B cell (primary cell): Measurements from ENCODE around the gene ABR. TPM values are rescaled to one million over a fixed set of nuclear protein-coding genes. Genes with fewer than 3 reads are reported as not detected.
A peak's percentile ranks its signal among the peaks of the same experiment; 100 is the strongest.

Source experiments
- ATAC-seq: fragments of 200-7000 bp; cut with Tn5 transposase; one replicate; pipeline ENCODE4 v1.10.0; 2021; ENCODE audit warnings: low read depth, mild to moderate bottlenecking, moderate number of reproducible peaks, moderate library complexity
- CTCF ChIA-PET: fragments of 350-600 bp; sonication (Branson Sonifier 250); formaldehyde crosslinking; loops from one replicate; lab custom pipeline; 2021; ENCODE audit warnings: antibody characterized with exemption, inconsistent platforms; lab: Charles Lee
- POLR2A ChIA-PET: fragments of 350-600 bp; sonication (Branson Sonifier 250); formaldehyde crosslinking; loops from one replicate; lab custom pipeline; 2021; ENCODE audit warnings: antibody characterized with exemption; lab: Charles Lee
- DNase-seq: peaks from one replicate; pipeline ENCODE4 v3.0.0; 2013
- H2AFZ ChIP-seq: 2 replicates; pipeline ENCODE4 v1.6.1; 2012; ENCODE audit warnings: mild to moderate bottlenecking, low read depth, low read length; ENCODE audit not compliant: insufficient read depth, poor library complexity, severe bottlenecking
- H3K27ac ChIP-seq, 2 donors: 1 replicate in 1 of 2; 2 replicates in 1 of 2; pipeline ENCODE4 v1.5.1; 2012 to 2013; ENCODE audit warnings: low read length in 2 of 2, mild to moderate bottlenecking in 2 of 2, moderate library complexity in 1 of 2
- H3K27me3 ChIP-seq, 4 experiments: fragments of 200-600 bp in 1 of 4; sonication (generic) in 1 of 4; replicated peaks in 1 of 4; 1 replicate in 2 of 4; 2 replicates in 2 of 4; pipeline versions ENCODE4 v1.6.1 to v1.7.0; 2013 to 2016; ENCODE audit warnings: low read length in 3 of 4, mild to moderate bottlenecking in 2 of 4, mixed read lengths in 1 of 4, moderate library complexity in 1 of 4; ENCODE audit not compliant: insufficient read depth in 4 of 4, control insufficient read depth in 3 of 4; ENCODE audit errors: control extremely low read depth in 1 of 4
- H3K36me3 ChIP-seq, 2 experiments: replicated peaks in 1 of 2; 1 replicate in 1 of 2; 2 replicates in 1 of 2; pipeline versions ENCODE4 v1.6.1 to v1.7.1; 2013; ENCODE audit warnings: low read length in 1 of 2; ENCODE audit not compliant: insufficient read depth in 2 of 2, control insufficient read depth in 1 of 2; ENCODE audit errors: control extremely low read depth in 1 of 2, extremely low read depth in 1 of 2
- H3K4me1 ChIP-seq, 2 donors: fragments of 200-600 bp in 1 of 2; sonication (generic) in 1 of 2; 1 replicate in 1 of 2; 2 replicates in 1 of 2; pipeline versions ENCODE4 v1.5.1 to v1.6.1; 2013 to 2017; ENCODE audit warnings: low read length in 2 of 2; ENCODE audit not compliant: control insufficient read depth in 2 of 2, insufficient read depth in 2 of 2
- H3K4me2 ChIP-seq: replicated peaks from 2 replicates; pipeline ENCODE3; 2012; ENCODE audit warnings: mild to moderate bottlenecking, low read depth, low read length; ENCODE audit not compliant: poor library complexity, severe bottlenecking
- H3K4me3 ChIP-seq, 5 experiments: fragments of 200-600 bp in 1 of 5; sonication (generic) in 1 of 5; 1 replicate in 3 of 5; 2 replicates in 2 of 5; pipeline versions ENCODE4 v1.5.1 to v1.7.0; 2011 to 2016; ENCODE audit warnings: low read length in 4 of 5, mild to moderate bottlenecking in 4 of 5, low read depth in 2 of 5, control low read depth in 1 of 5, moderate library complexity in 1 of 5; ENCODE audit not compliant: insufficient read depth in 1 of 5; ENCODE audit errors: control extremely low read depth in 1 of 5, extremely low read depth in 1 of 5
- H3K79me2 ChIP-seq: fragments of 200-600 bp; sonication (generic); one replicate; pipeline ENCODE4 v1.6.0; 2016; ENCODE audit warnings: low read length; ENCODE audit not compliant: control insufficient read depth, insufficient read depth
- H3K9ac ChIP-seq: fragments of 200-600 bp; sonication (generic); 2 replicates; pipeline ENCODE4 v1.6.1; 2017; ENCODE audit warnings: mild to moderate bottlenecking, low read length, moderate library complexity
- H3K9me3 ChIP-seq, 3 donors: one replicate each; pipeline versions ENCODE4 v1.6.1 to v1.7.1; 2013; ENCODE audit warnings: low read length in 2 of 3; ENCODE audit not compliant: control insufficient read depth in 2 of 3, insufficient read depth in 1 of 3; ENCODE audit errors: control extremely low read depth in 1 of 3
- H4K20me1 ChIP-seq: 2 replicates; pipeline ENCODE4 v1.6.0; 2012; ENCODE audit warnings: mild to moderate bottlenecking, low read length; ENCODE audit not compliant: insufficient read depth, control insufficient read depth, poor library complexity, severe bottlenecking
- H3K27ac Mint-ChIP-seq: one replicate; pipeline ENCODE4 v1.8.0; 2021; ENCODE audit warnings: mixed read lengths
- H3K27me3 Mint-ChIP-seq: one replicate; pipeline ENCODE4 v1.8.0; 2021; ENCODE audit warnings: mixed read lengths
- H3K4me1 Mint-ChIP-seq: one replicate; pipeline ENCODE4 v1.8.0; 2021; ENCODE audit warnings: mixed read lengths
- H3K4me3 Mint-ChIP-seq: one replicate; pipeline ENCODE4 v1.8.0; 2021; ENCODE audit warnings: mixed read lengths
- H3K9me3 Mint-ChIP-seq: one replicate; pipeline ENCODE4 v1.8.0; 2022; ENCODE audit warnings: mixed read lengths; ENCODE audit not compliant: insufficient read depth
- EZH2 ChIP-seq: IDR thresholded peaks from 2 replicates; pipeline ENCODE4 v1.6.1; 2012; ENCODE audit warnings: borderline replicate concordance, low read depth, mild to moderate bottlenecking, moderate library complexity, low read length; ENCODE audit not compliant: insufficient read depth, poor library complexity, severe bottlenecking
- WGBS: methylation state at CpG from one replicate; pipeline ENCODE4 v1.1.5; 2013; ENCODE audit warnings: missing lambda C conversion rate; ENCODE audit not compliant: insufficient coverage; 5-methylcytosine and 5-hydroxymethylcytosine counted together
- intact Hi-C: fragments of 100-400 bp; cut with micrococcal nuclease; formaldehyde crosslinking; loops from one replicate; pipeline ENCODE4 v1.10.0; 2022
- polyA plus RNA-seq: library from polyadenylated mRNA; depleted of rRNA; stranded (reverse); fragments of >200 nt; gene quantifications from 2 replicates; pipeline ENCODE4 v1.2.3, GENCODE V29; 2012
- total RNA-seq, 2 donors: library from RNA; stranded (reverse); fragments of 120-200 nt in 1 of 2; gene quantifications; 1 replicate in 1 of 2; 2 replicates in 1 of 2; pipeline versions ENCODE4 v1.2.3 to v1.2.4, GENCODE V29; 2013 to 2022
- TF ChIP-seq, protein P1 (sequence below): fragments of 200-600 bp; IDR thresholded peaks from one replicate; pipeline ENCODE4 v1.8.0; 2022; ENCODE audit warnings: antibody characterized with exemption, mild to moderate bottlenecking

Gene ABR
- total and polyA plus RNA-seq, 2 donors (not counting 1 experiment from before 2014, with no cell fraction given) = 79.8 to 262 TPM

DNA sequence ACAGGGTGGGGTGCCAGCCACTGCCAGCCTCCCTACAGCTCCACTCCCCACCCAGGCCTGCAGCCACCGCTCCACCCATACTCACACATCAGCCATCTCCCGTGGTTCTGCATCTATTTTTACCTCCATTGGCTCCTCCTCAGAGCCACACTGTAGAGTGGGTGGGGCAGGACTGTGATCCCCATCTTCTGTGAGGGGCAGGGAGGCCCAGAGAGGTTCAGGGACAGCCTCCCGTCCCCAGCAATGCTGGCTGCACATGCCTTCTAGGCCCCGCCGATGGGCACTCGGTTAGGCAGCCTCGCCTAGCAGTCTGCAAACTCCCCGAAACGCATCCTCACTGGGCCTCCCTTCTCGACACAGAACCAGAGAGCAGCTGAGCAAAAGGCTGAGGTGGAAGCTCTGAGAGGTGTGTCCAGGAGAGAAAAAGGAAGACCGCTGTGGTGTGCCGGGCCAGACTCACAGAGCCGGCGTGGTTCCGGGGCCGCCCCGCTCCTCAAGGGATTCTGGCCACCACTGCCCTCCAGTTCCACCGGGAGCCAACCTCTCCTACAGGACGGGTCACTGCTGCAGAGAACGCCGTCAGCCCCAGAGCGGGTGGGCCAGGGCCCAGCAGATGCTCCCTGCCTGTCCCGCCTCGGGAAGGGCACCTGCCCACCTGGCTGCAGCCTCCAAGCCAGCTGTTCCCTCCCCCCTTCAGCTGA, 71.9 kb downstream of the ABR start:
- POLR2A ChIA-PET = no interaction called here
- H4K20me1 ChIP-seq = peaks cover 83% of the 10 kb centered on the region
- H3K27me3 ChIP-seq = no peaks in the 10 kb centered on the region
- intact Hi-C loops = no loop called here
- H3K27ac ChIP-seq = no peak overlapping the region
- no peak for DNase-seq
- CTCF ChIA-PET = interaction anchor here (1.8 kb wide), 1 partner anchor 79 kb away, joined by 8 read pairs; no protein-coding TSS in a partner anchor
- Mint-ChIP-seq H3K27ac (no peak overlapping the region), H3K27me3 (no peaks in the 10 kb centered on the region), H3K4me3 (peak overlapping the region; percentile 75), H3K9me3 (no peaks in the 10 kb centered on the region), H3K4me1 (peaks cover 40% of the 10 kb centered on the region)
- H3K36me3 ChIP-seq = peaks cover 0 to 3% of the 10 kb centered on the region in 2 experiments
- H3K9ac ChIP-seq = peak overlapping the region; percentile 65
- no peak for ATAC-seq
- no peak overlapping the region for H3K4me3 ChIP-seq
- no peak for TF ChIP-seq EZH2
- TF ChIP-seq, protein P1, sequence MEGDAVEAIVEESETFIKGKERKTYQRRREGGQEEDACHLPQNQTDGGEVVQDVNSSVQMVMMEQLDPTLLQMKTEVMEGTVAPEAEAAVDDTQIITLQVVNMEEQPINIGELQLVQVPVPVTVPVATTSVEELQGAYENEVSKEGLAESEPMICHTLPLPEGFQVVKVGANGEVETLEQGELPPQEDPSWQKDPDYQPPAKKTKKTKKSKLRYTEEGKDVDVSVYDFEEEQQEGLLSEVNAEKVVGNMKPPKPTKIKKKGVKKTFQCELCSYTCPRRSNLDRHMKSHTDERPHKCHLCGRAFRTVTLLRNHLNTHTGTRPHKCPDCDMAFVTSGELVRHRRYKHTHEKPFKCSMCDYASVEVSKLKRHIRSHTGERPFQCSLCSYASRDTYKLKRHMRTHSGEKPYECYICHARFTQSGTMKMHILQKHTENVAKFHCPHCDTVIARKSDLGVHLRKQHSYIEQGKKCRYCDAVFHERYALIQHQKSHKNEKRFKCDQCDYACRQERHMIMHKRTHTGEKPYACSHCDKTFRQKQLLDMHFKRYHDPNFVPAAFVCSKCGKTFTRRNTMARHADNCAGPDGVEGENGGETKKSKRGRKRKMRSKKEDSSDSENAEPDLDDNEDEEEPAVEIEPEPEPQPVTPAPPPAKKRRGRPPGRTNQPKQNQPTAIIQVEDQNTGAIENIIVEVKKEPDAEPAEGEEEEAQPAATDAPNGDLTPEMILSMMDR = no peak
- H3K4me2 ChIP-seq = peak overlapping the region; percentile 97
- WGBS = 88% methylated on average over 23 of the region's 24 CpGs
- no peak overlapping the region for H2AFZ ChIP-seq
- peaks cover 15 to 28% of the 10 kb centered on the region in 2 donors for H3K4me1 ChIP-seq
- peaks cover 0 to 2% (median 0%) of the 10 kb centered on the region in 3 donors for H3K9me3 ChIP-seq
- H3K79me2 ChIP-seq = peaks cover 61% of the 10 kb centered on the region

DNA sequence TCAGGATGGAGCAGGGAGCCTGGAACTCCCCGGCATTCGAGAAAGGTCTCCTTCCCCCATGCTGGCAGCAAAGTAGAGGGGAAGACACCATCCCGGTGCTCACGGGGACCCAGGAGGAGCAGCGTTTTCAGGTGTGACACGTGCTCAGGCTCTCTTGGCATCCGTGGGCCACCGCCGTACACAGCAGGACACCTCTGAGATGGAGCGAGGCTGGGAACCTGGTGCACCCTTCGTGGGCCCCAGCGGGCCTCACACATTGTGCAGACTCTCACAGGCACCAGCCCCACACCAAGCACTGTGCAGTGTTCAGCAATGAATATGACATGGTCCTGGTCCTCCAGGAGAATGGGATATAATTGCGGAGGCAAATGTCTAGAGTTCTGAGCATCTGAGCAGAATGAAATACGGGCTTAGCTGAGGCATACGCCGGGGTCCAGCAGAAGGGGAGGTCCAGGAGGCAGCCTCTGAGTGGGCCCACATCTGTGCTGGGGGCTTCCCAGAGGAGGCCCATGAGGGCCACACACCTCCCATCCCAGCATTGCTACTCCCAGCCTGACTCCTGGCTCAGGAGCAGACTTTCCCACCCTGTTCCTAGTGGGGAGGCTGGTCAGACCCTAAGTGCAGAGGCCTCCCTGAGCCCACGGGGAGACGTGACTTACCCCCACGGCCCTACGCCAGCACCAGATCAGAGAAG, 72.6 kb downstream of the ABR start:
- Mint-ChIP-seq H3K27ac (no peak overlapping the region), H3K4me1 (peaks cover 37% of the 10 kb centered on the region), H3K4me3 (peak overlapping the region; percentile 75), H3K9me3 (no peaks in the 10 kb centered on the region), H3K27me3 (no peaks in the 10 kb centered on the region)
- no peaks in the 10 kb centered on the region for H3K9me3 ChIP-seq
- H4K20me1 ChIP-seq = peaks cover 80% of the 10 kb centered on the region
- peaks cover 0 to 3% of the 10 kb centered on the region in 2 experiments for H3K36me3 ChIP-seq
- H3K4me2 ChIP-seq = no peak overlapping the region
- no peak overlapping the region for H2AFZ ChIP-seq
- ChIA-PET POLR2A (no interaction called here), CTCF (interaction anchor here (1.8 kb wide), 1 partner anchor 80 kb away, joined by 8 read pairs; no protein-coding TSS in a partner anchor)
- TF ChIP-seq, protein P1 = no peak
- TF ChIP-seq EZH2 = no peak
- DNase-seq = no peak
- H3K79me2 ChIP-seq = peaks cover 55% of the 10 kb centered on the region
- H3K9ac ChIP-seq = no peak overlapping the region
- peaks cover 15 to 28% of the 10 kb centered on the region in 2 donors for H3K4me1 ChIP-seq
- H3K27me3 ChIP-seq = no peaks in the 10 kb centered on the region
- no peak overlapping the region for H3K27ac ChIP-seq
- no peak overlapping the region for H3K4me3 ChIP-seq
- 98% methylated on average over 20 of the region's 20 CpGs for WGBS
- intact Hi-C loops = no loop called here
- no peak for ATAC-seq
